SK-N-MC (cell line): ENCODE results near the gene LEMD1.
"Not testable (repeated sequence)": the region's sequence is repeated elsewhere in the genome, so short reads cannot be mapped to it uniquely, and the experiment has no call there.

Experiments used
- DNase-seq: peaks from one replicate; pipeline ENCODE4 v3.0.0-alpha.2; 2011; ENCODE audit warnings: low read depth, low spot score
- H3K27ac ChIP-seq: fragments of 200-600 bp; sonication (generic); 2 replicates; pipeline ENCODE4 v1.5.1; 2016; ENCODE audit warnings: mixed run types
- H3K36me3 ChIP-seq: fragments of 200-600 bp; sonication (generic); 2 replicates; pipeline ENCODE4 v1.6.1; 2017; ENCODE audit warnings: antibody characterized with exemption, low read length, mixed read lengths; ENCODE audit not compliant: insufficient read depth
- H3K4me3 ChIP-seq: fragments of 200-600 bp; sonication (generic); 2 replicates; pipeline ENCODE4 v1.5.1; 2016
- H3K9ac ChIP-seq: fragments of 200-600 bp; sonication (generic); 2 replicates; pipeline ENCODE4 v1.8.0; 2017; ENCODE audit warnings: mixed run types, mixed read lengths; ENCODE audit not compliant: insufficient read length
- H3K9me3 ChIP-seq: fragments of 200-600 bp; sonication (generic); 2 replicates; pipeline ENCODE4 v1.6.1; 2017; ENCODE audit warnings: low read depth, mild to moderate bottlenecking, antibody characterized with exemption, low read length, moderate library complexity, mixed read lengths
- EZH2 ChIP-seq: fragments of 200-600 bp; sonication (generic); IDR thresholded peaks from one replicate; pipeline ENCODE4 v1.6.1; 2017; ENCODE audit warnings: antibody characterized with exemption
- FOXP2 ChIP-seq: optimal IDR thresholded peaks from 2 replicates; pipeline ENCODE3; 2011; ENCODE audit warnings: mild to moderate bottlenecking, moderate library complexity; ENCODE audit not compliant: insufficient read depth; ENCODE audit errors: extremely low read length, control extremely low read depth
- POLR2AphosphoS5 ChIP-seq: IDR thresholded peaks from 2 replicates; pipeline ENCODE4 v1.6.1; 2012; ENCODE audit warnings: mild to moderate bottlenecking, low read depth, low read length, borderline replicate concordance

LEMD1 gene

DNA sequence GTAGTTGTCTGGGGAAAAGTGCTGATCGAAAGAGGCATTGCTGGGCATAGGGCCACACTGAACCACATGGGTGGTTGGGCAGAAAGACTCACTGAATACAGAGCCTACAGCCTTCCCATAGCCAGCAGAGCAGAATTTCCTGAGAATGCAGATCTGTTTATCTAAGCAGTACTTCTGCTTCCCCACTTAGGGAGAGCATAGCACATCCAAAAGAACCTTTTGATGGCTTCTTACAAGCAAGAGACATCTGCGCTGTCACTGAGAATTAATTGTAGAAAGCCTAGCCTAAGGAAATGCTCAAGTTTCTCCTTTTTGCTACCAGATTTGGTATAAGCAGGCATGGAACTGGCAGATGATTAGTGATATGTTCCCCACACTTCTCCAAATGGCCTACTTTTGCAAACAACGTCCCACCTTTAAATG, 52.1 kb downstream of the LEMD1 start:
- Histone ChIP-seq H3K9me3 (no peaks in the 10 kb centered on the region), H3K27ac (no peak overlapping the region), H3K36me3 (no peaks in the 10 kb centered on the region), H3K9ac (no peak overlapping the region), H3K4me3 (no peak overlapping the region)
- no peak for DNase-seq
- no peak for TF ChIP-seq FOXP2
- no peak for TF ChIP-seq POLR2AphosphoS5
- no peak for TF ChIP-seq EZH2

DNA sequence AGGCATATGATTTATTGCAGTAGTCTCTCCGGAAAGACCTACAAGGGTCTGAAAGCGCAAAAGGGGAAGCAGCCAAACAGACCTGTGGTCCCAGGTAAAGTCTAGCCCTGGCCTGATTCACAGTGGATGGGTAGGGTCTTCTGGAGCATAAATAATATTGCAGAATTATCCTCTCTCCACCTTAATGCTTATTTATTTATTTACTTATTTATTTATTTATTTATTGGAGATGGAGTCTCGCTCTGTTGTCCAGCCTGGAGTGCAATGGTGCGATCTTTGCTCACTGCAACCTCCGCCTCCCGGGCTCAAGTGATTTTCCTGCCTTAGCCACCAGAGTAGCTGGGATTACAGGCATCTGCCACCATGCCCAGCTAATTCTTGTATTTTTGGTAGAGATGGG, 53.4 kb downstream of the LEMD1 start:
- Histone ChIP-seq H3K36me3 (no peaks in the 10 kb centered on the region), H3K27ac (no peak overlapping the region), H3K9me3 (no peaks in the 10 kb centered on the region), H3K4me3 (no peak overlapping the region), H3K9ac (no peak overlapping the region)
- no peak for DNase-seq
- TF ChIP-seq FOXP2 = no peak
- no peak for TF ChIP-seq EZH2
- TF ChIP-seq POLR2AphosphoS5 = no peak

DNA sequence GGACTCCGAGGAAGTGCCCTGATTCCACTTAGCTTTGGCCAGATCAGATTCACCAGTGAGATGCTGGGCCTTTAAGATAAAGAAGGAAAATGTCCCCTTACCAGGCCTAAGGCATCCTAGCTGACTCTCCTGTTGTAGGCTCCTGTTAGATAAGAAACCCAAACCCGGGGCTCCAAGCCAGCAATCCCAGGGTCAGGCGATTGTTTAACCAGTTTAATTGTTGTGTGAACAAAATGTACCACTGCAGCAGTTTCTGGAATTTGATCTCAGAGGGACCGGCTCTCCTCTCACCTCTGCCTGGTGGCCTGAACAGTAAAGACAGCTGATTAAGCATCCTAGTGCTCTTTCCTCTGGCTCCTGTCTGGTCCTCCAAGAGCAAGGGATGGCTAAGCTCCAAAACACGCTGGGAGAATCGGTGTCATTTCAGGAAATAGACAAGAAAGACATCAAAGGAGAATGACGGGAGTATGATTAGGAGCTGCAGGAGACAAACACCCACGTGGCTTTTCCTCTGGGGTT, 55.9 kb downstream of the LEMD1 start:
- Histone ChIP-seq H3K4me3 (no peak overlapping the region), H3K27ac (no peak overlapping the region), H3K9me3 (no peaks in the 10 kb centered on the region), H3K9ac (no peak overlapping the region), H3K36me3 (no peaks in the 10 kb centered on the region)
- no peak for DNase-seq
- no peak for TF ChIP-seq FOXP2
- TF ChIP-seq POLR2AphosphoS5 = no peak
- no peak for TF ChIP-seq EZH2

DNA sequence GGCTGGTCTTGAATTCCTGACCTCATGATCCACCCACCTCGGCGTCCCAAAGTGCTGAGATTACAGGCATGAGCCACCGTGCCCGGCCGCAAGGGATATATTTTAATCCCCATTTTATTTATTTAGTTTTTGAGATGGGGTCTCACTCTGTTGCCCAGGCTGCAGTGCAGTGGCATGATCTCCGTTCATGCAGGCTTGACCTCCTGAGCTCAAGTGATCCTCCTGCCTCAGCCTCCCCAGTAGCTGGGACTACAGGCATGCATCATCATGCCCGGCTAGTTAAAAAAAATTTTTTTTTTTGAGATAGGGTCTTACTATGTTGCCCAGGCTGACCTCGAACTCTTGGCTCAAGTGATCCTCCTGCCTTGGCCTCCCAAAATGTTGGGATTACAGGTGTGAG, 56.8 kb downstream of the LEMD1 start:
- not testable (repeated sequence) for H3K9ac ChIP-seq, H3K4me3 ChIP-seq, H3K9me3 ChIP-seq, DNase-seq, H3K27ac ChIP-seq, H3K36me3 ChIP-seq

DNA sequence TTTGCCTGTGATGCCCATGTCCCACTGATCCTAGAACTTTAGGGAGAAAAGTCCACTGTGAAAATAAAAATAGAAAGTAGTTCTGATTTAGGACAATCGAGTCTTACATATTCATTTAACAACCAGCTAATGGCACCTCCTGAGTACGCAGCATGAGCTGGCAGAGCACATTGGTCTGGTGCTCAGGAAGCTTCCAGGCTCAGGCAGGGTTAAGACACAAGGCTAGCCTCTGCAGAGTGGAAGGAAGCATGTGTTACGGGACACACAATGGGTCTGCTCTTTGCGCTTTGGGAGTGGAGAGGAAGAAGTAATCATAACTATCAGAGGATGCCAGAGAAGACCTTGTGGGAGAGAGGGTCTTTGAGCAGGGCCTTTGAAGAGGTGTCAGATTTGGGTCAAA, 61.0 kb downstream of the LEMD1 start:
- DNase-seq = no peak
- H3K9ac ChIP-seq = no peak overlapping the region
- H3K27ac ChIP-seq = no peak overlapping the region
- H3K36me3 ChIP-seq = no peaks in the 10 kb centered on the region
- H3K4me3 ChIP-seq = no peak overlapping the region
- H3K9me3 ChIP-seq = no peaks in the 10 kb centered on the region
- no peak for TF ChIP-seq POLR2AphosphoS5
- TF ChIP-seq EZH2 = no peak
- no peak for TF ChIP-seq FOXP2

DNA sequence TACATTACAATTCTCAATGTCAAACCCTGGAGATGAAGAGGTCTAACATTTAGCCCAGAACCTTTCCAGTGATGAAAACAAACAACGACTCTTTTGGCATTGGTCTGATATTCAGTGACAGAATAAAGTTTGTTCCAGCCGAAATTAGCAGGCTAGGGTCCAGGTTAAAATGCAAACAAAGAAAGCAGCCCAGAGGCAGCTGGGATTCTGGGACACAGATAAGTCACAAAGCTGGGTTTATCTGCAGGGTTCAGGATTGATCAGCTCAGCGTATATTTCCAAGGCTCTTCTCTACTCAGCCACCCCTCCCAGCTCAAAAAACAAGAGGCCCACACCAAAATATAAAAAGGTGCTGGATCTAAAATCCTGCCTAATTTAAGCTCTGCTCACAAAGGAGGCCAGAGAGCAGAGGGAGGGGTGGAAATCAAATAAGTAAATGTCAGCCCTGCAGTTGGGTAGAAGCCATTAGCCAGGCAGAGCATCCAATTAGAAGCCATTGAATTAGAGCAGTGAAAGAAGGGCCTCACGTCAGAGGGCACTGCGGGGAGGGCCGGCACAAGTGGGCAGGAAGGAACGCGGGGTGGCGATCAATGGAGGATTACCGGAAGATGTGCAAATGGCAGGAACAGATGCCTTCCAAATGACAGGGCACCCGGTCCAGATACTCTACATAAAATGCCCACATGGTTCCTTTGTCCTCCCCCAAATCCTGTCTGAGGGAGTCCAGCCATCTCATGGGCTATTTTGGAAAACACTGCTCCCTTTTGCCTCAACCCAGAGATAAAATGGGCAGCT, 61.9 kb downstream of the LEMD1 start:
- DNase-seq = no peak
- Histone ChIP-seq H3K9me3 (no peaks in the 10 kb centered on the region), H3K36me3 (no peaks in the 10 kb centered on the region), H3K9ac (no peak overlapping the region), H3K27ac (no peak overlapping the region), H3K4me3 (no peak overlapping the region)
- TF ChIP-seq EZH2 (no peak), FOXP2 (no peak), POLR2AphosphoS5 (no peak)

DNA sequence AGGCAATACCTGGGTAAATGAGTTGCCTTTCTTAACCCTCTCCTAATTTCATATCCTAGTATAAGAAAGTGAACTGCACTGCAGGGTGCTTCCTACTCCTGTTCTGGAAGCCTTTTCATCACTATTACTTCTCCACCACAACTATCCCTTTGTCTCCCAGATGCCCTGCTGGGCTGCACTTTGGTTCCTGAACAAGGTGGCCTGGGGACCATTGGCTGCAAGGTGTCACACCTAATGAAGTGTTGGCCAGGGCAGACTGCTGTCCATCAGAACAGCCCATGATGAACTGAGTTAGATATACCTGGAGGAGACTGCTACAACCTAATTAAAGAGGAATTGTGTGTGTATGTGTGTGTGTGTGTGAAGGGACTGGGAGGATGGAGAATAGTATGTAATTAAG, 63.3 kb downstream of the LEMD1 start:
- H3K36me3 ChIP-seq = no peaks in the 10 kb centered on the region
- no peak for TF ChIP-seq EZH2
- H3K9ac ChIP-seq = no peak overlapping the region

DNA sequence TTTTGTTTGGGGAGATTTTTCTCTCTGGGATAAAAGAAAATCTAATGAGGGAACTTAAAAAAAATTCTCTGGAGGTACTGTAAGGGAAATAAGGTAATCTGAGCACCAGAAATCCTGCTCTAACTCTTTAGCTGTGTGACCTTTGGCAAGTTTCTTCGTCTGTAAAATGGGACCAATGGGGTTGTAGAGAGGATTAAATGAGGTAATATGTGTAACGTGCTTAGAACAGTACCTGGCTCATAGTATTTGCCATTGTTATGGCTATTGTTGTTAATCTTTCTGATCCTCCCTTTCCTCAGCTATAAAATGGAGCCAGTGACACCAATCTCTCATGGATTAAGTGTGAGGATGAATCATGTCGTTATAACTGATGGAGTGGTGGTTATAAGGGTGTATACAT, 64.3 kb downstream of the LEMD1 start:
- Histone ChIP-seq H3K9me3 (no peaks in the 10 kb centered on the region), H3K27ac (no peak overlapping the region), H3K36me3 (no peaks in the 10 kb centered on the region), H3K4me3 (no peak overlapping the region), H3K9ac (no peak overlapping the region)
- TF ChIP-seq POLR2AphosphoS5 (no peak), EZH2 (no peak), FOXP2 (no peak)
- DNase-seq = no peak

More for the DNA sequence above, 63.3 kb downstream of the LEMD1 start:
- no peak for DNase-seq
- Histone ChIP-seq H3K9me3 (no peaks in the 10 kb centered on the region), H3K4me3 (no peak overlapping the region), H3K27ac (no peak overlapping the region)

DNA sequence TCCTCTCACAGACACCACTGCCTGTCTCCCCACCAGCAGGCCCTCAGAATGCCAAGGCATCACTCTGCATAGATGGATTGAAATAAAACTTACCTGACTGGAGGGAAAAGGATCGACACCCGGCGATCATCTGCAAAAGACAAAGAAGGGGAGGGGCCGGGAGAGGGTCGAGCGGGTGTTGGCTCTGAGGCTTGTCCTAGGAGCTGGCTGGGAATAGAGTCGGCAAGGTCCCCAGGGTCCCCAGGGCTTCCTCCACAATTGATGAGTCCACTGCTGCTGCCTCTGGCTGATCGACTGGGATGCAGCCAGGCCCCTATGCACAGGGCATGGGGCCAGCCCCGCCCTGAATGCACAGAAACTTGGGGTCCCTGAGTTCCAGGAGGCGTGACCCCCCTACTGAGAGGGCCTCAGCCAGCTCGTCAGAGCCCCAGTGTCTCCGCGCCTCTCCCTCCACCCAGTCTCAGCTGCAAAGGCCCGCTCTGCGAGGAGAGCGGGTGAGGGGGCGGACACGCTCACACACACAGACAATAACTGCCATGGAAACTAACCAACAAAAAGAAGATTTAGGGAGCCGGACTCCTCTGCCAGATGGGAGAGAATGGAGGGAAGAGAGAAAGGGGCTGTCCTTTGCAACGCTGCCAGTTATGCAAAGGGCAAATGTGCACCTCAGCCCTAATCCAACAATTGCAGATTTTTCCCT, 65.3 kb downstream of the LEMD1 start, which contains the start of gene KLHDC8A:
Gene KLHDC8A, minus strand, starts transcription at position 483 of the 700 bp plus-strand sequence. CDS start 13,318 bp downstream, outside the sequence.
- no peak within 1 kb of the TSS for H3K9ac ChIP-seq
- H3K27ac ChIP-seq = no peak within 1 kb of the TSS
- no peak within 1 kb of the TSS for H3K4me3 ChIP-seq
- TF ChIP-seq EZH2 (no peak), FOXP2 (no peak), POLR2AphosphoS5 (no peak)
- DNase-seq = no peak
- H3K36me3 ChIP-seq = no peaks in the 10 kb centered on the region
- H3K9me3 ChIP-seq = no peaks in the 10 kb centered on the region
